Central memory CD8-positive, alpha-beta T cell (primary cell): ENCODE results near the gene PEDS1.
"Not testable (repeated sequence)": the region's sequence is repeated elsewhere in the genome, so short reads cannot be mapped to it uniquely, and the experiment has no call there.

Experiments
- ATAC-seq: fragments of 150-1000 bp; cut with Tn5 transposase; replicated peaks from 2 replicates; pipeline ENCODE4 v1.10.0; 2022; ENCODE audit warnings: mild to moderate bottlenecking, moderate FRiP score, moderate number of reproducible peaks; ENCODE audit not compliant: poor library complexity, severe bottlenecking; ENCODE audit errors: extremely low read depth
- DNase-seq, 2 donors: peaks; one replicate each; pipeline ENCODE4 v3.0.0; 2021; ENCODE audit warnings: low spot score in 2 of 2
- H3K27ac Mint-ChIP-seq: one replicate; pipeline ENCODE4 v1.8.0; 2022; ENCODE audit warnings: low read depth, mild to moderate bottlenecking, moderate library complexity, mixed read lengths
- H3K27me3 Mint-ChIP-seq: one replicate; pipeline ENCODE4 v1.8.0; 2022; ENCODE audit warnings: mixed read lengths
- H3K36me3 Mint-ChIP-seq: one replicate; pipeline ENCODE4 v1.8.0; 2022; ENCODE audit warnings: mild to moderate bottlenecking, moderate library complexity, mixed read lengths; ENCODE audit not compliant: insufficient read depth
- H3K4me1 Mint-ChIP-seq: one replicate; pipeline ENCODE4 v1.8.0; 2022; ENCODE audit warnings: mixed read lengths
- H3K4me3 Mint-ChIP-seq: one replicate; pipeline ENCODE4 v1.8.0; 2022; ENCODE audit warnings: mild to moderate bottlenecking, moderate library complexity, mixed read lengths
- H3K9me3 Mint-ChIP-seq: one replicate; pipeline ENCODE4 v1.8.0; 2022; ENCODE audit warnings: mixed read lengths

The PEDS1 gene

DNA sequence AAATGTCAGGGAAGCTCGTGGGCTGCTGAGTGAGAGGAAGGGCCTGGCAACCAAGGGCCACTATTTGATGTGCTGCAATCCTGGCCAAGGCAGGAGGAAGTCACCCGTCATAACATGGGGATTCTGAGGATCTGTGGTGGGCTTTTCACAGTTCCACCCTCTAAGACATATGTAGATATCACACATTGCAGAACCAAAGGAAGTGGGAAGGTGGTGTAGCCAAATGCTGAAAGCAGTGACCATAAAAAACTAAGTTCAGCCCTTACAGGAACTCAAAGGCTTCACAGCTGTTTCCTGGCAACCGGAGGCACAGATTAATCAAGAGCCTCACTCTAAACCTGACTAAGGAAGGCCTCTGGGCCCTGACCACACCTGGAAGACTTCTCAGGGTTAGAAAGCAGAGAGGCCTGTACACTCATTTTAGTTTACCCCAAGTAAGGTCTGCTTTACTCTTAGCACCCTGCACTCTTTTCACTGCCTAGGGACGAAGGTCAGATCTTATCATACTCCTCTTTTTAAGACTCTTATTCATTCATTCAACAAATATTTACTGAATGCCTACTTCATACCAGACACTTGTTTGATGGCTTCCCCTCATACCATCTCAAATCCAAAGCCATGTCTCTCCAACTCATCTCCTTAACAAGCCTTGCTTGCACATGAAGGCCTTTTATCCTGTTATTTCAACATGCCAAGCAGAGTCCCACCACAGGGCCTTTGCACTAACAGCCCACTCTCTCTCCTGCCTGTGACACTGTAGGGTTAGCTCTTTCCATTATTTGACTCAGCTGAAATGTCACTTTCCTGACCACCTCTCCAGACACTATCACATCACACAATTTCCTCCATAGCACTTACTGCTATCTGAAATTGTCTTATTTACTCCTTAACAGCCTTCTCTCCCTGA, 43.1 kb downstream of the PEDS1 start:
- ATAC-seq (peak; percentile 82), DNase-seq (peak; percentile 21 to 75)
- Mint-ChIP-seq H3K36me3 (peaks cover 20% of the 10 kb centered on the region), H3K27ac (peak overlapping the region; percentile 93), H3K4me1 (peaks cover 90% of the 10 kb centered on the region), H3K4me3 (peak overlapping the region; percentile 85), H3K9me3 (no peaks in the 10 kb centered on the region), H3K27me3 (no peaks in the 10 kb centered on the region)

DNA sequence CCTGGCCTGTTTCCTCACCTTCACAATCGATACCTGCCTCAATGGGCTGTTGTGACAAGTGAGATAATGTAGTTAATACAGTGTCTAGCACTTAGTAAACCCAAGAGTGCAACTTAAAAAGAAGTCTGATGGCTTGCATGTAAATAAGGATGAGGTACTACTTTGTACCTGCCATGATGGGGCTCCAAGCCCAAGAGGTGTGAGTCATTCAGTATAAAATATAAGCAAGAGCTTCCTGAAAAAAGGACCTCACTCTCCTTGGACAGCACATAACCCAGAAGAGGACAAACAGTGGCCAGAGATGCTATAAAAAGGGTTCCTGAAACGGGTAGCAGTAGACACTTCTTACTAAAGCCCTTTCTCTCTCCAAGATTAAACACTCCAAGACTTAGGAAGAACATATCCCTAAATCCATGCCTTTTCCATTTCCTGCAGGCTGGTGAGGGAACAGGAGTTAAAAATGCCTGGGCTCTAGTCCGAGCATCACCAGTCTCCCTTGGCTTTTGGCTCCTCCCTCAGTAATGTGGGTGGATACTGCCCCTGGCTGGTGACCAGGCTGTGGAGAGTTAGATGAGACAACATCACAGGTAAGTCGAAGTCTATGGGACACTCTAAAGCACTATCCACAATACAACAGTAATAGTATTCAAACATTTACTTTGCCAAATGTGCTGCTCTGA, 44.8 kb downstream of the PEDS1 start:
- H3K4me3 Mint-ChIP-seq, result peak overlapping the region; percentile 45
- peaks cover 80% of the 10 kb centered on the region for H3K4me1 Mint-ChIP-seq
- no peaks in the 10 kb centered on the region for H3K9me3 Mint-ChIP-seq
- no peaks in the 10 kb centered on the region for H3K27me3 Mint-ChIP-seq
- no peak for DNase-seq
- peaks cover 23% of the 10 kb centered on the region for H3K36me3 Mint-ChIP-seq
- ATAC-seq, result no peak
- H3K27ac Mint-ChIP-seq, result peak overlapping the region; percentile 77

DNA sequence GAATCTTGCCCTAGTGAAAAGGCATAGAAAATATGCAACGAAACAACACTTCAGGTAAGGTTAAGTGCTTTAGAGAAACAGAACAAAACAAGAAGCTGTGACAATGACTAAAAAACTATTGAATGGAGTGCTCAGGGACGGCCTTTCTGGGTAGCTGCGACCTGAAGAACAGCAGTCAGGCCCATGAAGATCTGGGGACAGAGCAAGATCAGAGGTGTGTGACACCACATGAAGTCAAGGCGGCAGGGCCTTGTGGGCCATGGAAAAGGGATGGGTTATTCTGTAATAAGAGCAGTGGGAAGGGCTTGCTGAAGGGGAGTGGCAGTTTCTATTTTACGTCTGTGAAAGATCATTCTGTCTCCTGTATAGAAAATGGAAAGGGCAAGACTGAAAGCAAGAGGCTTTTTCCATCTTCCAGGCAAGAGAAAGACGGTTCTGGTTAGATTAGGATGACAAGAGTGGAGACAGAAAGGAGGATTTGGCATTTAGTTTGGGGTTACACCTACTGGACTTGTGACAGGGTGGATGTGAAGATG, 45.7 kb downstream of the PEDS1 start:
- ATAC-seq, result no peak
- H3K27me3 Mint-ChIP-seq, result no peaks in the 10 kb centered on the region
- peak overlapping the region; percentile 45 for H3K4me3 Mint-ChIP-seq
- no peaks in the 10 kb centered on the region for H3K9me3 Mint-ChIP-seq
- H3K4me1 Mint-ChIP-seq, result peaks cover 78% of the 10 kb centered on the region
- peak overlapping the region; percentile 77 for H3K27ac Mint-ChIP-seq
- peaks cover 27% of the 10 kb centered on the region for H3K36me3 Mint-ChIP-seq
- DNase-seq, result no peak

DNA sequence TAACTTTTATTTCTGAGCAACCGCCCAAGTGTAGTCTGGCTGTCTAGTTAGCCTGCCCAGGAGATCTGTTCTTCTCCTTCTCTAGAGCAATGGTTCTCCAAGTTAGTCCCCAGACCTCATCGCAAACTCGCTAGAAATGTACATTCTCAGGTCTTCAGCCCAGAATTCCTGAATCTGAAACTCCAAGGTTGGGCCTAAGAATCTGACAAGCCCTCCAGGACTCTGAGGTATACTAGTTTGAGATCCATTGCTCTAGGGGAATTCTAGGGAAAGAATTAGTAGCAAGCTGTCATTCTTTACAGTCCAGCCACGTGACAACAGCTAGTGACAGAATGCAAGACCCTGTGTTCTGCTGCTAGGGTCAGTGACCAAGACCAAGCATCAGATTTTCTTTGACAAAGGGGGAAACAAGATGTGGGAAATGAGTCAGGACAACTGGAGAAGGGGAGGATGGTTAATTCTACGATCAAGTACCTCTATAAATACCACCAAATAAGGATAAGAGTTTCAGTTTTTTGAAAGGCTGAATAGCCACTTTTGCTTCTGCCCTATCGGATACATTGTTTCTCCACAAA, 46.4 kb downstream of the PEDS1 start:
- H3K27me3 Mint-ChIP-seq, result no peaks in the 10 kb centered on the region
- H3K4me3 Mint-ChIP-seq, result peak overlapping the region; percentile 45
- ATAC-seq (no peak), DNase-seq (no peak)
- H3K36me3 Mint-ChIP-seq, result peaks cover 29% of the 10 kb centered on the region
- H3K27ac Mint-ChIP-seq, result peak overlapping the region; percentile 35
- no peaks in the 10 kb centered on the region for H3K9me3 Mint-ChIP-seq
- H3K4me1 Mint-ChIP-seq, result peaks cover 80% of the 10 kb centered on the region

DNA sequence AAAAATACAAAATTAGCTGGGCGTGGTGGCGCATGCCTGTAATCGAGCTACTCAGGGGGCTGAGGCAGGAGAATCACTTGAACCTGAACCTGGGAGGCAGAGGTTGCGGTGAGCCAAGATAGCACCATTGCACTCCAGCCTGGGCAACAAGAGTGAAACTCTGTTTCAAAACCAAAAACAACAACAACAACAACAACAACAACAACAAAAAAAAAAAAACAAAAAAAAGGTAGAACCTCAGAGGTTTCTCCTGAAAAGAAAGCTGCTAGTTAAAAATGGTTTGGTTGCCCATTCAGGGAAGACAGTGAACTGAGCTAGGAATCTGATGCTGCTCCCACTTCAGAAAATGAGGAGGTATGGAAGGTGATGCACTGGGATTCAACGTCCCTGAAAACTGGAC, 46.9 kb downstream of the PEDS1 start:
- peaks cover 31% of the 10 kb centered on the region for H3K36me3 Mint-ChIP-seq
- peak overlapping the region; percentile 35 for H3K27ac Mint-ChIP-seq
- H3K27me3 Mint-ChIP-seq, result not testable (repeated sequence)

More for the DNA sequence above, 46.9 kb downstream of the PEDS1 start:
- H3K4me1 Mint-ChIP-seq, result peaks cover 80% of the 10 kb centered on the region
- ATAC-seq, DNase-seq, H3K9me3 Mint-ChIP-seq, H3K4me3 Mint-ChIP-seq: not testable (repeated sequence)
